Measurements from ENCODE around the gene AIPL1. TPM values are rescaled to one million over a fixed set of nuclear protein-coding genes. Genes with fewer than 3 reads are reported as not detected.

AIPL1 gene
- total RNA-seq, 6 donors from 2014 or later: not detected

- peaks cover 0 to 5% (median 2%) of the 10 kb centered on the region in 4 donors for H3K36me3 ChIP-seq
- DNase-seq (no peak), ATAC-seq (ENCODE audit: low FRiP score in 2 of 2) (no peak)
- no peaks in the 10 kb centered on the region for H3K4me1 ChIP-seq
- 81 to 82% methylated on average over 10 of the region's 10 CpGs for WGBS, 2 donors
- H3K27ac ChIP-seq: no peak overlapping the region
- H3K9me3 ChIP-seq: no peaks in the 10 kb centered on the region
- H3K27me3 ChIP-seq: no peaks in the 10 kb centered on the region
- TF ChIP-seq POLR2A (IDR thresholded peaks at IDR 0.05) (no peak), EP300 (IDR thresholded peaks at IDR 0.05) (no peak), POLR2AphosphoS5 (IDR thresholded peaks at IDR 0.05) (no peak), CTCF (IDR thresholded peaks at IDR 0.05) (no peak)
- H3K4me3 ChIP-seq: no peak overlapping the region
These were observed 27.0 kb upstream of the AIPL1 start for GRCh38 chr17:6461792-6462524.

GRCh38 chr17:6461246-6461645 lies 26.3 kb upstream of the AIPL1 start:
- Histone ChIP-seq H3K4me1 (no peaks in the 10 kb centered on the region), H3K9me3 (no peaks in the 10 kb centered on the region), H3K27ac (no peak overlapping the region), H3K27me3 (no peaks in the 10 kb centered on the region), H3K36me3 (peaks cover 0 to 5% (median 2%) of the 10 kb centered on the region in 4 donors), H3K4me3 (no peak overlapping the region)
- 94 to 99% methylated on average over 7 to 14 of the region's 14 CpGs for WGBS, 2 donors
- DNase-seq (no peak), ATAC-seq (ENCODE audit: low FRiP score in 2 of 2) (no peak)
- TF ChIP-seq POLR2AphosphoS5 (IDR thresholded peaks at IDR 0.05): no peak
- TF ChIP-seq EP300 (IDR thresholded peaks at IDR 0.05): no peak
- no peak for TF ChIP-seq CTCF (IDR thresholded peaks at IDR 0.05)
- TF ChIP-seq POLR2A (IDR thresholded peaks at IDR 0.05): no peak

GRCh38 chr17:6460531-6461161 lies 25.7 kb upstream of the AIPL1 start:
- H3K27me3 ChIP-seq: no peaks in the 10 kb centered on the region
- no peaks in the 10 kb centered on the region for H3K9me3 ChIP-seq
- no peak for ATAC-seq (ENCODE audit: low FRiP score in 2 of 2)
- H3K27ac ChIP-seq: no peak overlapping the region
- H3K4me1 ChIP-seq: no peaks in the 10 kb centered on the region
- no peak for DNase-seq
- H3K4me3 ChIP-seq: no peak overlapping the region
- TF ChIP-seq EP300 (IDR thresholded peaks at IDR 0.05) (no peak), CTCF (IDR thresholded peaks at IDR 0.05) (no peak), POLR2A (IDR thresholded peaks at IDR 0.05) (no peak), POLR2AphosphoS5 (IDR thresholded peaks at IDR 0.05) (no peak)
- H3K36me3 ChIP-seq: peaks cover 0 to 5% (median 2%) of the 10 kb centered on the region in 4 donors
- WGBS, 2 donors: 84 to 85% methylated on average over 8 to 9 of the region's 9 CpGs

- Histone ChIP-seq H3K4me3 (no peak overlapping the region), H3K27ac (no peak overlapping the region), H3K4me1 (peaks cover 0 to 7% (median 3%) of the 10 kb centered on the region in 4 donors), H3K27me3 (peaks cover 0 to 6% (median 0%) of the 10 kb centered on the region in 4 donors), H3K9me3 (no peaks in the 10 kb centered on the region), H3K36me3 (peaks cover 0 to 5% (median 0%) of the 10 kb centered on the region in 4 donors)
- TF ChIP-seq CTCF (IDR thresholded peaks at IDR 0.05) (no peak), POLR2A (IDR thresholded peaks at IDR 0.05) (no peak), POLR2AphosphoS5 (IDR thresholded peaks at IDR 0.05) (no peak), EP300 (IDR thresholded peaks at IDR 0.05) (no peak)
- WGBS, 2 donors: 89 to 90% methylated on average over 14 of the region's 14 CpGs
- ATAC-seq (ENCODE audit: low FRiP score in 2 of 2) (no peak), DNase-seq (no peak)
These were observed 23.6 kb upstream of the AIPL1 start for GRCh38 chr17:6458460-6458950.

Measured in upper lobe of left lung (tissue), 6 donors.